CD4-positive, alpha-beta T cell treated with Interleukin-12 subunit alpha and Interleukin-12 subunit beta, for 1 hour (primary cell): ENCODE results near the gene ZHX3.
A peak's percentile ranks its signal among the peaks of the same experiment; 100 is the strongest.

Experiments
- DNase-seq: peaks from one replicate; pipeline ENCODE4 v3.0.0-alpha.2; 2020

Gene ZHX3

DNA sequence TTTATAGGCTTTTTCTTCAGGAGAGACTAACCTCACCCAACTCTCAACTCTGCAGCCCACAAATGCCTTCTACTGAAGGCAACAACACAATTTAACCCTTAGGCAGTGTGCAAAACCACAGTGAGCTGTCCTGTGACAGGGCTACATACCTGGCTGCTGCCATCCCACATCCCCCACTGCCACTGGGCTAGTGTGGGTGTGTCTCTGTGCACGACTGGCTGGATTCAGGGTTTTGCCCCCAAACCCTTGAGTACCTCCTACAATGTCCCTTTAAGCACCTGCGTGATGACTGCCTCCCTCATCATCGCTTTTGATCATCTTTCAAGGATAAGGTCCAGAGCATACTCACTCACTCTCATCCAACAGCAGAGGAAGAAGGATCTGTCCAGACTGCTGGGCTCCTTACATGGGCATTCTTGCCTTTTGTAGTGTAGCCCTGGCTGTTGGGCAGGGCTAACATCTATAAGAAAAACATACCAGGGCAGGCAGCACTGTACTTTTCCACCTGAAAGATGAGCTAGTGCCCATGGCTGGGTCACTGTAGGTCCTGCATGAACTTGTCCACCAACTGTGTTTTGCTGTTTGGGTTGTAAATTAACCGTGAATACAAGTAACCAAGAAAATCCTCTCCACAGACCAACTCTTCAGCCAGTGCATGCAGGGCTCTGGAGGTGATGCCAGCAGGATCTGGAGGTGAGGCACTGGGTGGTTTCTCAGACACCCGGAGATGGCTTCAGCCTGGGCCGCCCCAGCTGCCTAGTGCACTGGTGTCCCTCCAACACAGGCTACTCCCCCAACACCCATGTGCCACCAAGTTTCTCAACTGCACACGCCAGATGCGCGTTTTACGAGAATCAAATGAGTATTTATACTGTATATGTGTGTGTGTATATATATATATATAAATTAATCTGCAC lies 135.0 kb downstream of the ZHX3 start:
- no peak for DNase-seq

DNA sequence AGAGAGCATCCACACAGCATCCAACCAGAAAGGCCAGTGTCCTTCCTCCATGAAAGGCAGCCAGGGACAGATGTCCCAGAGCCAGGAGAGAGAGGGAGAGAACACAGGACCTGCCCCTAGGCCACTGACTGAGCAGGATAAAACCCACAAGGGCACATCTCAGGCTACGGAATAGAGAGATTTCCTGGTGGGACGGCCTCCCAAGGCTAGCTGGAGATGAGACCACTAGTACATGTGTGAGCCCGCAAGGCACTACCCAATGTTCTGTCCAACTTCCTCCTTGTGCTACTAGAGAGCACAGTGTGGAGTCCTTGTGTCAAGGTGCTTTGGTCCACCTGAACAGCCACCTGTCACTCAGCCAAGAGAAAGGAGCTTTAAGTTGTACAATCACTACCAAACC lies 136.0 kb downstream of the ZHX3 start:
- DNase-seq, result no peak

DNA sequence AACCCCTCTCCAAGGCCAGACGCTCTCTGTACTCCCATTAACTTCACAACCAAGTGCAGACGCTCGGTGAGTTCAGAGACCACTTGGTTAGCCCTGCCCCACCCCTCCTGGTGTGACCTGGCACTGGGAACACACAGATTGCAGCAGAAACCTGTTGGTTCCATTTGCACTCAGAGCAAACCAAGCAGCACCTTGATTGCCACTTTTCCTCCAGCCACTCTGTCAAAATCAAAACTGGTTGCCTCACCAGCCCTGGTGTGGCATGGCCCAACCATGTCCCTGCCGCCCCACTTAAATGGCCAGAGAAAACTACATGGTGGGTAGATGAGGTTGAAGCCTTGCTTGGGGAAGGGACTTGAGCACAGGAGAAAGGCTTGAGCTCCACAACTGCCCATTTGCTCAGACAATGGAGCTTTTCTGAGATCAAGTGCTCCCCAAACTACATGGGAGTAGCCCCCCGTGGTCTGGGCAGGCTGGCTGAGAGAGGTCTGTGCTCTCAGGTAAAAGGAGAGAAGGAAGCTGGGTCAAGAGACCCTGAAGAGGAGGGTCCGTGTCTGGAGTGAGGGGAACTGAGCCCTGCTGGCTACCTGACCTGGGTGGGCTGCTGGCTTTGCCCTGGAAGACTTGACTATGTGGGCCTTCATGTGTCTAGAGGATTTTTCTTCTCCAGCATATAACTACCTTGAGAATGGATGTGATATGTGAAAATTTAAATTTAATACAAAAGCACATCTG lies 136.8 kb downstream of the ZHX3 start:
- DNase-seq, result no peak

DNA sequence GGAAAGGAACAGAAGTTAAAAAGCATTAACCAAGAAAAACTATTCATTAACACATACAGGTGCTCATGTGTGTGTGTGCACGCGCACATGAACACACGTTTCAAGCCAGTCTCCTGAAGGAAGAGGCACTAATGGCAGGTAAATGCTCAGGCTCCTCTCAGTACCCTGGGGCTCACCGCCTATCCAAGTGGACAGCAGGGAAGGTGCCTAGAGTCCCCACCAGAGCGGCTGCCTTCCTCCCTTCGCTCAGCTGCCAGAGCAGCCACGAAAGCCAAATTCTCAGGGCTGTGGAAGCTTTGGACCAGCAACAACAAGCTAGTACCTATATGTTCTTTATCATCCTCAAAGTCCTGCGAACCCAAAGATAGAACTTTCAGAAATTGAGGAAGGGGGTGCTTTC lies 137.6 kb downstream of the ZHX3 start:
- DNase-seq, result no peak

DNA sequence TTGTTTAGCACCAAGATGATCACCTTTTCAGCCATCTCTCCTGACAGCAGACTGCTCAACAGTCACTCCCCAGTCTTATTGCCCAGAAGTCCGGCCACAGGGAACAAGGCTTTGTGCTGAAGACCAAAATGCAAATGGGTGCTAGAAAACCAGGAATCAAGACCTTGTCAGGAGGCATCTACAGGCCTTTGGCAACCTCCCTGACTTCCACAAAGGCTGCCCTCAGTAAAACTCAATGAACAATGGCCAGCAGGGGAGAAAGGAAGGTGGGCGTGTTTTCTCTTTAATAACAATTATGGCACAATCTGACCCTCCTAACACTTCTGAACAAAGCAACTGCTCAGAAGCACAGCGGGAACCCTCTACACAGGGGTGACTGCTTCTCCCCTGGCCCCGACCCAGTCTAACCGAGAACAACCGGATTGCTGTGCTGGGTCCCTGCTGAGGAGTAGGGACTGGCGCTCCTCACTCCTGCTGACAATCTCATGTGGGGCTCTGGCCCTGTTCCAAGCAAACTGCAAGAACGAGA lies 138.6 kb downstream of the ZHX3 start:
- DNase-seq, result no peak

DNA sequence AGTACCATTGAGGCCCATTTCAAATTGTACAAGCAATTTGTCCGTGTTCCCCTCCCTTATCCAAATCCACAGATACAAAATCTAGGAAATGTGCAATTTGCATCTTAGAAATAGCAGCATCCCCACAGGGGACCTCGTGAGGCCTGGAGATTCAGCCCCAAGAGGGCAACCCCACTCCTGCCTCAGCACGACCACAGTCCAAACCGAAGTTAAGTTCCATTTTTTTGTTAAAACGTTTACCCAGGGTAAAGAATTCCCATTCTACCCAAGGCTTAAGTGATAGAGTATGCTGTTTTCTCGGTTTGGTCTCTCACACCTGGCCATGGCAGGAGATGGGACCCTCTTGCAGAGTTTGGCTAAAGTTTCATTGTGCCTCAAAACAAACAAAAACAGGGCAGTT lies 139.0 kb downstream of the ZHX3 start:
- no peak for DNase-seq

DNA sequence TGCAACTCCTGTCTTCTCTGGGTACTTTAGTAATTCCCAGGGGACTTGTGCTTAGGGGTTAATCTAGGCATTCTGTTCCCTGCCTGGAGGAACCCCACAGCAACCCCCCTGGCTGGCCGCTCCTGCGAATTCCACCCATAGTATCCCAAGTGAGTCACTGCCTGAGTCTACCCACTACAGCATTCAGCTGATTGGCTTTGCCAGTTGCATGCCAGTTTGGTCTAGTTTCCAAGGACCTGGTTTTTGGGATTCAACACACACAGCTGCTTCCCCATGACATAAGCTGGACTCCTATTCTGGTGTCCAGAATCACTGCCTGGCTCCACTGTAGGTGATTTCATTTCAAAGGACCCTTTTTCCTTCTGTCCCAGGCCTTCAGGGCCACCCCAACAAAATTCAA lies 139.9 kb downstream of the ZHX3 start:
- DNase-seq, result no peak

DNA sequence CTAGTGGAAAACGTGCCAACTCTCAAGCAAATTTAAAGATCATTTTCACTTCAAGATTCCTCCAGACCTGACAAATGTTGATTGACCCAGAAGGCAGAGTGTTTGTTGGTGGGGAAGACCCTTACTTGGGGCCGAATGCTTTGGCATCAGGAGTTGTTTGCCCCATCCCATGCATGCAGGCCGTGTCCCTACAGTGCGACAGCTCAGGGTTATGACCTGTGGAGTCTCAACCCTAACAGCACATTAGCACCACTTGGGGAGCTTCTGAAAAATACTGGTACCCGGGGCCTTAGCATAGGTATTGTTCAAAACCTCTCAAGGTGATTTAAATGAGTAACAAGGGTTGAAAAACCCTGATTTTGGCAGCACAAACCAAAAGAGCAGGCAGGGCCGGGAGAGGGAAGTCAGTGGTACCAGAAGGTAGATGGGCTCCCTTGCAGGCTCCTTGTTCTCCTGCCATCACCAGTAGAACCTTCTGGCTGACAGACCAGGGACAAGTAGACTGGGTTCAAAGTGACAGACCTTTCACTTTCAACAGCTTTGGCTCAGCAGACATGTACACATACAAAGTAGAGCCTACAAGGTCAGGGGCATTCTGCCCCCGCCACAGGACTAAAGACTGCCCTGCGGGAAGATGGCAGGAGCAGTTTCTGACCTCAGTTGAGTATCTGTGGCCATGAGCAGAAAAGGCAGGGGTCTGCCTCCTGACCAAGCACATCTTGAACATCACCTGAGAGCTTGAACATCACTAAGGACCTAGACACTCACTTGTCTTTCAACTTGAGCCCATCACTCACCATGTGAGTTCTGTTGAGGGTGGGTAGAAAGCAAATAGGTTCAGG lies 140.6 kb downstream of the ZHX3 start:
- no peak for DNase-seq

DNA sequence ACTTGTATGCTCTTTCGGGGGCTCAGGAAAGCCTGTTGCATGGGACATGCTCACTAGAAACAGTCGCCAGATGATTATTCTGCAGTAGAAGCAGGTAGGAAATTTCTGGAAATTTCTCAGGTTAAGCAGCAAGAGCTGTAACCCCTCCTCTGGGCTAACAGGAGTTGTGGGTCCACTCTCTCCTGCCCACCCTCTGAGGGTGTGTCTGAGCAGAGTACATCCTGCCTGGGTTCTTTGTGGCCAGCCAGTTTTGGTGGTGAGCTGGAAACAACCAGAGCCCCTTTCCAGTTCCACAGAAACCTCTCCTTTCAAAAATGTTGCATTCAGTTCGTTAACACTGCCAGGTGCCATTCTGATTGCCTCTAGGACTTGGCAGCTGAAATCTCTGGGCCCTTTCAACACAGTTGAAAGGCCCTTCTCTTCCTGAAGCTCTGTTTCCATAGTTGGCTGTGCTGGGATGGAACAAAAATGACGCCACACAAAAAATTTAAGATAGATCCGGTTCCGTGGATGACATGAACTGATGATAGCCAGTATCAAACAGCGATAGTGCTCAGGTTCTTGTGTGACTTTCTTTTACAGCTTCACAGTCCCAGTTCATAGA lies 141.7 kb downstream of the ZHX3 start:
- no peak for DNase-seq

DNA sequence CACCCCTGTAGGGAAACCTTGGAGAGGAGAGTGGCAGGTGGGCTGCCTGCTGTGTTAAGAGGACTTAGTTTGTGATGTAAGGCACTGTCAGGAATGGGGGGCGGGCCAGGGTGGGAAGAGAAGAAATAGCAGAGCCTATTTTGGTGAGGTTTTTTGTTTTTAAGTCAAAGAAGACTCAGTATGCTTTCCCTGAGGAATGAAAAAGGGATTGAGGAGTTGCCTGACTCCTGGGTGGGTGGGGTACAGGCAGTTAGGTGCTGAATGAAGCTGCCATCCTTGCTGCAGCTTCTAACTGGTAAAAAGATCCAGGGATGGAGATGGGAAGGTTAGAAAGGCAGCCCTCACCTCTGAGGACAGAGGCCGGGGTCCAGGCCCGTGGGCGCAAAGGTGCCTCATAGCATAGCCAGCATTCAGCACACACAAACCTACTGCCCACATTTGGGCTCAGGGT lies 142.3 kb downstream of the ZHX3 start:
- no peak for DNase-seq

DNA sequence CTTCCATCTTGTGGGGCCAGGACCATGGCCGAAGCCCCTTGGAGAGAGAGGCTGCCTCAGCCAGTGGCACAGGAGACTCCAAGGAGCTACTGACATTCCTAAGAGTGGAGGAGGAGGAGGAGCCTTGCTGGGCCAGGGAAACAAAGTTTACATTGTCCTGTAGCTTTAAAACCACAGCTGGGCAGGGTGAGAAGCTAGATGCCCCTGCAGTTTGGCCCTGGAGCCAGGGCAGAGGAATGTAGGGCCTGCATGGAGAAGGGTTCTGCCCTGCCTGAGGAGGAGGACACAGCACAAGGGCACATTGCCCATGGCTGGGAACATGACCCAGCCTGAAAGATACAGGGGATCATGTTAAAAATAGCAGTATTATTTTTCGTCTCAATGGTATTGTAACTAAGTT lies 142.7 kb downstream of the ZHX3 start:
- DNase-seq, result no peak

DNA sequence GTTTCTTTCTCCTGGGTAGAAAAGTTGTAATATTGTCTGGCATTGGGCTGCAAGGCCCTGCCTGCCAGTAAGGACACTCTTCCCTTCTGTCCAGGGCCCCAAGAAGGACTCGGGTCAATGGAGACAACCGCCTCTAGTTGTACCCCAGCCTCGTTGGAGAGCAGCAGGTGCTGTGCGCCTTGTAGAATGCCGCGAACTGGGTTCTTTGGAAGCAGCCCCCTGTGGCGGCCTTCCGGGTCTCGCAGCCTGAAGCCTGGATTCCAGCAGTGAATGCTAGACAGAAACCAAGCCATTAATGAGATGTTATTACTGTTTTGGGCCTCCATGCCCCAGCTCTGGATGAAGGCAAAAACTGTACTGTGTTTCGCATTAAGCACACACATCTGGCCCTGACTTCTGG lies 143.2 kb downstream of the ZHX3 start:
- no peak for DNase-seq

DNA sequence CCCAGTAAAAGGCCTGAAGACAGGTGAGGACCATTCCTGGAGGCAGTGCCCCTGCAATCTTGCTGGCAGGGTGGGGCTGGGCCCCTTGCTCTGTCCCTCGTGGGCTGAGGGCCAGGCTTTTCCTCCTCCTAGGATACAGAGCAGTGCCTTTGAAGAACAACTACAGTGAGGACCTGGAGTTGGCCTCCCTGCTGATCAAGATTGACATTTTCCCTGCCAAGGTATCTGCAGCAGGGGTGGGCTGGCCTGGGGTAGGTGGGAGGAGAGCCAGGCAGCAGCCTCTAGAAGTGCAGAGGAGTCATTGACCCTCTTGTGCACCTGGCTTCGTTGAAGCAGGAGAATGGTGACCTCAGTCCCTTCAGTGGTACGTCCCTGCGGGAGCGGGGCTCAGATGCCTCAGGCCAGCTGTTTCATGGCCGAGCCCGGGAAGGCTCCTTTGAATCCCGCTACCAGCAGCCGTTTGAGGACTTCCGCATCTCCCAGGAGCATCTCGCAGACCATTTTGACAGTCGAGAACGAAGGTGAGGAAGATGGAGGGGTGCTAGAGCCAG lies 143.7 kb downstream of the ZHX3 start:
- DNase-seq, result no peak

DNA sequence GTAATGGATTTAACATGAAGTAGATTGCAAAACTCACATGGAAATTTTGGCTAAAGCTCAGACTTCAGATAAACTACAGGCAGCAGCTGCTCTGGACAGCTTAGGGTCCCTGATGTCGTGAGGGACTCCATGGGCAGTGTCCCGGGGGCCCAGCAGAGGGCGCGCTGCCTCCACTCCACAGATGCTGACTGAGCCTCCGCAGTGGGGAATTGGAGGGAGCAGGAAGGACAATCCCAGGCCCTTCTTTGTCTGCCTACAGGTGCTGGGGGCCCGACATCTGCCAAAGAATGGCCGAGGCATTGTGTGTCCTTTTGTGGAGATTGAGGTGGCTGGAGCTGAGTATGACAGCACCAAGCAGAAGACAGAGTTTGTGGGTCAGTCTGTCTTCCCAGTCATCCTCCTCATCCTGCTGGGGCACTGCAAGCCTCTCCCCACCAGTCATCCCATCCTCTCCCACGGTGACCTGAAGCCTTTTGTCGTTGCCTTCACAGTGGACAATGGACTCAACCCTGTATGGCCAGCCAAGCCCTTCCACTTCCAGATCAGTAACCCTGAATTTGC lies 144.3 kb downstream of the ZHX3 start:
- peak; percentile 65 for DNase-seq

DNA sequence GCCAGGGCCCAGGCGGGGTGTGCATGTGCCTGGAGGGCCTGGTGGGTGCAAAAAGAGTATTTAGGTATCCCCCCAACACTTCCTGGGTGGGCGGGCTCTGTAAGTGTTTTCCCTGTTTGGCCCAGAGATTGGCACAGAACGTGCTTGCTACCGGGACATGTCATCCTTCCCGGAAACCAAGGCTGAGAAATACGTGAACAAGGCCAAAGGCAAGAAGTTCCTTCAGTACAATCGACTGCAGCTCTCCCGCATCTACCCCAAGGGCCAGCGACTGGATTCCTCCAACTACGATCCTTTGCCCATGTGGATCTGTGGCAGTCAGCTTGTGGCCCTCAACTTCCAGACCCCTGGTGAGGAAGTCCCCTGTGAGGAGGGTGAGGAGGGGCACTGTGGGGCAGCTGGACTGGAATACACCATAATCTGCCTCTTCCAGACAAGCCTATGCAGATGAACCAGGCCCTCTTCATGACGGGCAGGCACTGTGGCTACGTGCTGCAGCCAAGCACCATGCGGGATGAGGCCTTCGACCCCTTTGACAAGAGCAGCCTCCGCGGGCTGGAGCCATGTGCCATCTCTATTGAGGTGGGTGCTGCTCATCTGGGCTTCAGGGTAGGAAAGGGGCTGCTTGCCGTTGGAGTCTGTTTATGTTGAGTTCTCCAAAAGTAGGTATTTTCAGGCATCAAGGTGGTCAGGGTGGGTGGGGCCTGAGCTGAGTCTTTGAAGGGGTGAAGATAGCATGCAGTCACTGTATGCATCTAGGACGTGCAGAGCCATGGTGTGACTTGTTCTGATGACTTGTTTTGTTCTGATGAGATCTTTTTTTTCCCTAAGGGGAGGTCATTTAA lies 145.0 kb downstream of the ZHX3 start:
- no peak for DNase-seq

DNA sequence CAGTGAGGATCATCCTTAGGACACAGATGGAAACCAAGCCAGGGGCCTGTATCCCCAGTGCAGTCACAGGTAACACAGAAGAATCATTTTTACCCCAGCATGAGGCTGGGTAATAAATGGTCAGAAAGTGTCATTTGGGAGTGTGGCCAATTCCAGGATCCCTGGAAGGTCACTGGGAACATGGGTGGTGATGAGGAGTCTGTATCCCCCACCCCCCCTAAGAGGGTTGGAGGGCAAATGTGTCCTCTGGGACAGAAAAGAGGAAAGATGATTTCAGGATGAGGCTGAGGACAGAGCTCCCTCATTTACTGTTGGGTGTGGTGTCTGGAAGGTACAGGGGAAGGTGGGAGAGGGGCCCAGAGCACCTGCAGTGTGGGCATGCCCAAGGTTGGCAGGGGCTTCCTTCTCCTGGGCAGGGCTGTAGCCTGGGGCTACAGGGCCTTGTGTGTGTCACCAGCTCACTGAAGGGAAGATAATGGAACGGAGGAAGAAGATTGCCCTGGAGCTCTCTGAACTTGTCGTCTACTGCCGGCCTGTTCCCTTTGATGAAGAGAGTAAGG lies 145.7 kb downstream of the ZHX3 start:
- no peak for DNase-seq

DNA sequence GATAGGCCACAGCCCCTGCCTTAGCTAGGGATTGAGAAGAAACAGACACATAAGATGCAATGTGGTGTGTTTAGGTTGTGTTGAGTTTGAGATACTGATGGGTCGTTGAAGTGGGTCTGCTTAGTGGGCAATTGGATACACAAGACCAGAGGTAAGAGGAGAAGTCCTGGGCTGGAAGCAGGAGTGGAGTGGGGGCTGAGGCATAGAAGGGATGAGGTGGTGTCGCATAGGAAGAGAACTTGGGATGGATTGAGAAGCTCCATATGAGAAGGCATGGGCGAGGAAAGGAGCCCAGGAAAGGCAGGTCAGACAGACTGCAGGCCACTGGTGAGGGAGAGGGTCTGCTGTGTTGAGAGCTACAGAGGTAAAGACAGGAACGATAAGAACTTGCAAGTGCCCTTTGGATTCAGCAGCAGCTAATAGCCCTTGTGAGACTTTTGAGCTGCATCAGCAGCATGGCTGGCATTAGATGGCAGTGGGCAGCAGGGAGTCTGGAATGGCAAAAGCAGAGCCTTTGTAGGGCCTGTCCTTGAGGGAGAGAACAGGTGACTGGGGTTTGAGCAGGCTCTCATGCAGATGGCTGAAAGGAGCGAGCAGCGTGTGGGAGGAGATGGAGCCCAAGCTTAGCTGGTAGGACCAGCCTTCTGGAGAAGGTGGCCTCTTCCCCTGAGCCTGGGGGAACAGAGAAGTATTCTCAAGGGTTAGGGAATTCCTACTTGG lies 147.0 kb downstream of the ZHX3 start:
- DNase-seq, result no peak

DNA sequence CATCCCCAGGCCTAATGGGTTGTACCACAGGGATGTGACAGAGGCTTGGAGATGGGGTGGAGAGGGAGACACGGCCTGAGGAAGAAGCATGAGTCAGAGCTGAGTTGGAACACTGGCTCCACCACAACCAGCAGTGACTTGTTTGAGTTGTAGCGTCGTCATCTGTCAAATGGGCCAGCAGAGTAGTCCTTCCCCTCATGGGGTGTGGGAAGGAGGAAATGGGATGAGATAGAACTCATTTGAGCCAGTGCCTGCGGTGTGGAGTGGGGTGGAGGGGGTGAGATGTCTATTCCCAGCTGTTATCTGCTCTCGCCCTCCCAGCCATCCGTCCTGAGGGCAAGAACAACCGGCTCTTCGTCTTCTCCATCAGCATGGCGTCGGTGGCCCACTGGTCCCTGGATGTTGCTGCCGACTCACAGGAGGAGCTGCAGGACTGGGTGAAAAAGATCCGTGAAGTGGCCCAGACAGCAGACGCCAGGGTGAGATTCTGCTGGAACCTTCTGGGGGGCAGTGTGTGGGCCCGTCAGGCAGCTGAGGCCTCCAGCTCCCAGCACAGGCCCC lies 147.7 kb downstream of the ZHX3 start:
- no peak for DNase-seq

DNA sequence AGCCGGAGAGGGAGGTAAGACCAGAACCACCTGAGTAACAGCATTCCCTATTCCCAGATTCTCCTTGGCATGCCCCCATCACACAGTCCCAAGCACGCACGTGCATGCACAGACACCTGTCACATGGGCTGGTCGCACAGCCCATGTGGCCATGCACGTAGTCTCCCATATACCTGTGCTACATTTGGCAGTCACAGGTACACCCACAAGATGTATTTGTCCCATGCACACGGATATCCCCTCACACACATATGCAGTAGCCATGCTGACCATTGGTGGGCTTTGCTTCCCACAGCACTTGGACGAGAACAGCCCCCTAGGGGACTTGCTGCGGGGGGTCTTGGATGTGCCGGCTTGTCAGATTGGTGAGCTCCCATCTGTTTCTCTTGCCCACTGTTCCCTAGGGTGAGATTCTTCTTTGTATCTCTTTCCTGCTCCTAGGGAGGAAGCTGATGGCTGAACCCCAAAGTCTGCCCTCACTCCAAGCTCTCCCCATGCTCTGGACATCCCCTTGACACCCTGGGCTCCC lies 148.3 kb downstream of the ZHX3 start:
- no peak for DNase-seq
